ENCODE data around the gene PRKCE. TPM values are rescaled to one million over a fixed set of nuclear protein-coding genes. Genes with fewer than 3 reads are reported as not detected.
"Not testable (repeated sequence)": the region's sequence is repeated elsewhere in the genome, so short reads cannot be mapped to it uniquely, and the experiment has no call there.

PRKCE gene
- total RNA-seq, 1 donor from 2014 or later: 28.4 TPM

GRCh38 chr2:45856391-45857274 lies 205.2 kb downstream of the PRKCE start:
- peak in 1 of 2 donors; percentile 70 for DNase-seq (ENCODE audit: low read depth in 2 of 2)

- DNase-seq (ENCODE audit: low read depth in 2 of 2): no peak
Observed at GRCh38 chr2:45857275-45857609, 205.8 kb downstream of the PRKCE start.

DNA sequence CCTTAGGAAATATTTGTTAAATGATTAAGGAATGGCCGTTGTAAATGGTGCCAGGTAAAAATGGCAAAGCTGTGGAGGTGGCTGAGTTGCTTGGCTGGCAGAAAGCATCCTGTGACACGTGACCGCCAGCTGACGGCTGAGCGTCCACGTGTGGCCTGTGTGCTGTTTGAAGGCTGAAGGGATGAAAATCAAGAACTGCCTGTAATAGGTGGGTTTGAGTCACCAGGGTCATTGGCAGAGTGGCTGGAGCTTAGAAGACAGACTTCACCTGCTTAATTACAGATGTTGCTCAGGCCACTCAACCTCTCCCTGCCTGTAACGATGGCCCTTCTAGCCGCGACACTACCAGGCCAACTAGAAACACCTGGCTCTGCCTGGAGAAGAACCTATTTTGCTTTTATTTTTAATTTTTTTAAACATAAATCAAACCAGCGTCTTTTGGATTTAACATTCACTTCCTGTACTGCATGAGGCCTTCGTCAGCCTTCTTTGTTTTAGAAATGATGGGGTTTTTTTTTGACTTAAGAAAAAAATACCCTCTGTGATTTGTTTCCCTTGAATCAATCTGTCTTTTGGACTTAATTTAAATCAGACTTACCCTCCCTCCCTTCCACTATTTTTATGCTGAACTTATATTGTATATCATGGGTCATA lies 206.5 kb downstream of the PRKCE start:
- DNase-seq (ENCODE audit: low read depth in 2 of 2): no peak

DNA sequence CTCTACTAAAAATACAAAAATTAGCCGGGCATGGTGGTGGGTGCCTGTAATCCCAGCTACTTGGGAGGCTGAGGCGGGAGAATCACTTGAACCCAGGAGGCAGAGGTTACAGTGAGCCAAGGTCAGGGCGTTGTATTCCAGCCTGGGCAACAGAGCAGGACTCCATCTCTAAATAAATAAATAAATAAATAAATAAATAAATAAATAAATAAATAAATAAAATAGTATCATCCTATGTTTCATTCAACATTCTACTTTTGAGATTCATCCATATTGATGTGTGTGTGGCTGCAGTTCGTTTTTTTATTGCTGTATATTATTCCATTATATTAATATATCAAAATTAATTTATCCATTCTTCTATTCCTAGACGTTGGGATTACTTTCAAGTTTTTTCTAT lies 207.4 kb downstream of the PRKCE start:
- not testable (repeated sequence) for DNase-seq (ENCODE audit: low read depth in 2 of 2)

DNA sequence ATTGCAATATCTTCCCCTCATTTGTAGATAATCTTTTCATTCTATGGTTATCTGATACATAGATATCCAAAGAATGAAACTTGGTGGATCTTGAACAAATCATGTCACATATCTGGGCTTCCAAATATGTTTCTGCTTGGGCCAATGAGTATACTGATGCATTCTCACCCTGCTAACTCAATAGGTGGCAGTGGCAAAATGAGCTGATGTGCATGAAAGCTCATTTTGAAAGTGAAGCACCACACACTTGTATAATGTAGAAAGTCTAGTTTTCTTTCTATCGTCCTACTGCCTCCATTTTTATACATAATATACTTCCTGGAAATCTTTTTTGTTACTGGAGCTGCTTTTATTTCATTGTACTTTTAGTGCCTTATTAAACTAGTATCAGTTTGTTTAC lies 208.2 kb downstream of the PRKCE start:
- DNase-seq (ENCODE audit: low read depth in 2 of 2): no peak

- peak in 1 of 2 donors; percentile 40 for DNase-seq (ENCODE audit: low read depth in 2 of 2)
Observed at GRCh38 chr2:45860136-45861121, 209.0 kb downstream of the PRKCE start.

- DNase-seq (ENCODE audit: low read depth in 2 of 2): no peak
Observed at GRCh38 chr2:45862843-45863242, 211.4 kb downstream of the PRKCE start.

DNA sequence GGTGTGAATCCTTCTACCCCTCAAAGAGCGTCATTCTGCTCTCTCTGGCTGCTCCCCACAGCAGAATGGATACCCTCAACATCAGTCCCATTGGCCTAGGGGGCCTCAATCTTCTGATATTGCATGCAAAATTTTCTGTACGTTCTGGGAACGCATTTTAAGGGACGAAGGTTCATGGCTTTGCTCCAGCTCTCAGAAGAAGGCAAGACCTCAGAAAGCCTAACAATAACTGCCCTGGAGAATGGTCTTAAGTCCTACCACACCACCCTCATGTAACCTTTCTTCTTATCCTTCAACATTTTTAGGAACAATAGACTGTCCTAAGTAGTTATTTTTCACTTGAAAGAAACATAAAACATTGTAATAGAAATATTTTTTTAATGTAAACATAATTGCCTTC lies 212.6 kb downstream of the PRKCE start:
- DNase-seq (ENCODE audit: low read depth in 2 of 2): no peak

GRCh38 chr2:45867349-45867748 lies 215.9 kb downstream of the PRKCE start:
- no peak for DNase-seq (ENCODE audit: low read depth in 2 of 2)

DNA sequence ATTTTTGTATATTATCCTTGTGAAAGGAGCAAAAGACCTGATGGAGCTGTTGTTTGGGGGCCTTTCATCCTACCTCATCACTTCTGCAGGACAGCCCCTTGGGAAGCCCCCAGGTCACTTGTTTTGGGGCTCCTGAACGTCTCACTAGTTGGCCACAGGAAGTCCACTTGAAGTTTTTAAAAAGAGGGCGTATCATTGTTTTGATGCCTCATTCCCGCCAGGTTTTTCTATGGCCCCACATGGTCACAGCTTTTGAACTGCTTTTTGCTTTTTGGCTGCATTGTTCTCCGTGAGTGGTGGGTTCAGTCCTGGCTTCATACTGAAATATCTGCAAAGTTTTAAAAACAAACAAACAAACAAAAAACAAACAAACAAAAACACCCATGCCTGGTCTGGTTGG lies 216.3 kb downstream of the PRKCE start:
- DNase-seq (ENCODE audit: low read depth in 2 of 2): no peak

DNA sequence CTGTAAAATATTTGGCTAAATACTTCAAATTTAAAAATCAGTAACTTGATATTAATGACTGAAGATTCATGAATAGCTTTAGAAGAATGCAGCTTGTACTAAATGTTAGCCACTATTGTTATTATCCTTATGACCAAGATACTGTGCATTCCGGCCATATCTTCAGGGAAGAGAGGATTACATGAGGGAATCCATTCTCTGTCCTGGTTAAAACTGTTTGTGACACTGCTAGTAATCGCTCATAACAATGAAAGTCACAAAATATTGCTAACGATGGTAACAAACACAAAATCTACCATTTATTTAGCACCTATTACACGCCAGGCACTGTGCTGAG lies 217.7 kb downstream of the PRKCE start:
- no peak for DNase-seq (ENCODE audit: low read depth in 2 of 2)

- DNase-seq (ENCODE audit: low read depth in 2 of 2): no peak
Observed at GRCh38 chr2:45871025-45871424, 219.6 kb downstream of the PRKCE start.

DNA sequence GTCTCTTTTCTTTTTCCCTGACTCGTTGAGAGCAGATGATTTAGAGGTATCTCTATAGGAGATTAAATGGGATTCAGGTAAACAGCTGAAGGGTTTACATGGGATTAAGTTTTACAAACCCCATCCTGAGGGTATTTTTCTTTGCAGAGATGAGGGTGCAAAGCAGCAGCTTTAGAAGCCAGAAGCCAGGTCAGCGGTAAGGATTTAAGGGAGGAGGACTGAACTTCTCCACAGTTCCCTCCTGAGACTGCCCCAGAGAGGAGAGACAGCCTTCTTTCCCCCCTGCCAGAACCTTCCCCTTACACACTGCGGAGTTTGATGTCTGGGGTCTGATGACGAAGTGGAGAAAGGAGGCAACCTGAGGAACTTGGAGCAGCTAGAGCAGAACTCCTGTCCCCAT lies 220.1 kb downstream of the PRKCE start:
- no peak for DNase-seq (ENCODE audit: low read depth in 2 of 2)

DNA sequence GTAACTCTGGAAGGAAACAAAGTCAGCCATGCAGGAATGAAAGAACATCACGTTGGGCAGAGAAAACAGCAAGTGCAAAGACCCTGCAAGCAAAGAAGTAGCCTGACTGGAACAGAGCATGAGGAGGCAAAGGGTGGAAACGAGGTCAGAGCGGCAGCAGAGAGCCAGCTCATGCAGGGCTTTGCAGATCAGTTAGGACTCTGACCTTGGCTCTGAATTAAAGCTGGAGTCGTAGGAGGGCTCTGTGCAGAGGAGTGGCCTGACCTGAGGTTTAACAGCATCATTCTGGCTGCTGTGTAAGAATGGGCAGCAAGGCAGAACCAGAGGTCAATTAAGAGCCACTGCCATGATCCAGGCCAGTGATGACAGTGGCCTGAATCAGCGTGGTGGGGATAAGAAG lies 220.7 kb downstream of the PRKCE start:
- no peak for DNase-seq (ENCODE audit: low read depth in 2 of 2)

GRCh38 chr2:45874344-45874743 lies 222.9 kb downstream of the PRKCE start:
- no peak for DNase-seq (ENCODE audit: low read depth in 2 of 2)

GRCh38 chr2:45876611-45877010 lies 225.1 kb downstream of the PRKCE start:
- DNase-seq (ENCODE audit: low read depth in 2 of 2): no peak

DNA sequence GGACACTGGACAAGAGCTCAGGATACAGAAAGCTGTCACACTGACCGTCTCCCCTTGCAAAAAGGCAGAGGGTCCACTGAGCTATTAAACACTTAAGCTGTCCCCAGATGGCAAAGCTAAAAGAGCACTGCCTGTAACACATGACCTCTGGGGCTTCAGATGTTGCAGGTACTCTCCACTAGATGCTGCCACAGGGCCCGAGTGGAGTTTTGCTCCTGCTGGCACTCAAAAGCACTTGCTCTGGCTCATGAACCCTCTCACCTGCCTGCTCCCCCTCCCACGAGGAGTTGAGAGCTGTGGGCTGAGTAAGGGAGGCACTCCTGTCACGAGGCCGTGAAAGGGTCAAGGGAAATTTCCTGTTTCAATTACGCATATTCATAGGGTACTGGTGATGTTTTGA lies 227.9 kb downstream of the PRKCE start:
- no peak for DNase-seq (ENCODE audit: low read depth in 2 of 2)

- no peak for DNase-seq (ENCODE audit: low read depth in 2 of 2)
Observed at GRCh38 chr2:45879936-45880335, 228.5 kb downstream of the PRKCE start.

DNA sequence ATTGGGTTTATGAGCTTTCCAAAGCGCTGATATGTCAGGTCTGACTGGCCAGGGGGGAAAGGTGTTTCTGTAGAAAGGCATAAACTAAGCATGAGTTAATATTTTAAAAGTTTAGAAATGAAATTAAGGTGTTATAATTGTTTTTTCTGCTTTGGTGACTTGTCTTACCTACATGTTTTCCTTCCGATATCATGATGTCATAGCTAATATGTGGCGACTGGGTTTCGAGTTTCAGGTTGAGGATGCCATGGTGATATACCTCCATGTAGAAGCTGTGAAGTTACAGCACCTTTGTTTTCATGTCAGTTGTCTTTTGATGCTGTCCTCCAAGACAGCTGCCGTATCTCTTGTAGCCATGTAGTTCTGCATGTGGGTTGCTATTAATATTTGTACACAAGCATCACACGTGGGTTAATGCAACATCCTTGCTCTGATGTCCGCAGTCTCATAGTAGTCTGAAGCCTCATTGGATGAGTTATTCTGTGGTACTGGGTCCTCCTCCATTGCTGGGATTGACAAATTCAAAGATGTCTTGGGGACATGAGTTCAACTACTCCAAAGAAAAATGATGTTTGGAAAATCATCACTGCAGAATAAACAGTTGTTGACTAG lies 230.6 kb downstream of the PRKCE start:
- DNase-seq (ENCODE audit: low read depth in 2 of 2): no peak

- DNase-seq (ENCODE audit: low read depth in 2 of 2): no peak
Observed at GRCh38 chr2:45882707-45883602, 231.5 kb downstream of the PRKCE start.

DNA sequence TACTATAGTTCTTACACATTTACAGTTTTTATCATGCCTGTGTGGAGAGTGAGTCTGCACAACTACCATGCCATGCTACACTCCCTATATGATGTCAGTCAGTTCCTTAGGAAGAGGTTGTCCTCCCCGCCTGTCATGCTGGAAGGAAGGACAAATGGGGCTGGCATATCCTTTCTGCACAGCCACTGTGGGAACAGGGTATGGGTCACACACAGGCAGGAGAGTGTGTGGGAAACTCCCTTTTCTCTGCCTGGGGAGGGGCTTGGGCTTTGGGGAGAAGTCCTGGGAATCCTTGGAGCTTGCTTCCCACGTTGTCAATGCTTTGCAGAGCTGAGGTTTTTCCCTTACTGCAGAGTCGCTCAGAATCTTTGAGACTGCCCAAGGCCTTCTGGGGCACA lies 232.1 kb downstream of the PRKCE start:
- DNase-seq (ENCODE audit: low read depth in 2 of 2): peak in 1 of 2 donors; percentile 57

All from dermis microvascular lymphatic vessel endothelial cell (primary cell).